CD14-positive monocyte (primary cell): ENCODE data around the gene SKA2. TPM values are rescaled to one million over a fixed set of nuclear protein-coding genes. Genes with fewer than 3 reads are reported as not detected.

Source experiments
- DNase-seq, 3 donors: peaks; one replicate each; pipeline ENCODE4 v3.0.0-alpha.2; 2011 to 2022
- H2AFZ ChIP-seq: 2 replicates; pipeline ENCODE4 v1.6.0; 2012; ENCODE audit warnings: mild to moderate bottlenecking, low read depth, low read length, inconsistent platforms; ENCODE audit not compliant: insufficient read depth, poor library complexity, severe bottlenecking
- H3K27ac ChIP-seq, 2 donors: 1 replicate in 1 of 2; 2 replicates in 1 of 2; pipeline ENCODE4 v1.5.1; 2012 to 2013; ENCODE audit warnings: low read length in 2 of 2, control low read depth in 1 of 2, inconsistent platforms in 1 of 2, low read depth in 1 of 2, mild to moderate bottlenecking in 1 of 2
- H3K27me3 ChIP-seq, 2 donors: one replicate each; pipeline versions ENCODE4 v1.6.0 to v1.6.1; 2011 to 2013; ENCODE audit warnings: low read length in 2 of 2; ENCODE audit not compliant: control insufficient read depth in 2 of 2, insufficient read depth in 2 of 2
- H3K36me3 ChIP-seq, 2 donors: replicated peaks in 1 of 2; 1 replicate in 1 of 2; 2 replicates in 1 of 2; pipeline versions ENCODE4 v1.5.1 to v1.6.1; 2012 to 2013; ENCODE audit warnings: low read length in 2 of 2, control low read depth in 1 of 2, inconsistent platforms in 1 of 2, mild to moderate bottlenecking in 1 of 2; ENCODE audit not compliant: insufficient read depth in 2 of 2, control insufficient read depth in 1 of 2
- H3K4me1 ChIP-seq, 2 donors: 1 replicate in 1 of 2; 2 replicates in 1 of 2; pipeline versions ENCODE4 v1.5.1 to v1.6.1; 2012 to 2013; ENCODE audit warnings: low read length in 2 of 2, control low read depth in 1 of 2, inconsistent platforms in 1 of 2, mild to moderate bottlenecking in 1 of 2, moderate library complexity in 1 of 2; ENCODE audit not compliant: insufficient read depth in 2 of 2, control insufficient read depth in 1 of 2
- H3K4me2 ChIP-seq: replicated peaks from 2 replicates; pipeline ENCODE3; 2012; ENCODE audit warnings: low read length, moderate library complexity, mild to moderate bottlenecking; ENCODE audit not compliant: poor library complexity, severe bottlenecking; ENCODE audit errors: extremely low read depth
- H3K4me3 ChIP-seq, 3 experiments: fragments of 200-600 bp in 1 of 3; sonication (generic) in 1 of 3; replicated peaks in 1 of 3; 1 replicate in 2 of 3; 2 replicates in 1 of 3; pipeline ENCODE4 v1.5.1; 2011 to 2013; ENCODE audit warnings: low read length in 3 of 3, mild to moderate bottlenecking in 3 of 3, control low read depth in 2 of 3, low read depth in 2 of 3, inconsistent platforms in 1 of 3, moderate library complexity in 1 of 3
- H3K79me2 ChIP-seq: 2 replicates; pipeline ENCODE4 v1.6.0; 2012; ENCODE audit warnings: mild to moderate bottlenecking, control low read depth, inconsistent platforms, low read length, moderate library complexity; ENCODE audit not compliant: insufficient read depth
- H3K9ac ChIP-seq: 2 replicates; pipeline ENCODE4 v1.6.0; 2017; ENCODE audit warnings: low read length, mild to moderate bottlenecking; ENCODE audit not compliant: insufficient read depth, poor library complexity, severe bottlenecking
- H3K9me3 ChIP-seq, 2 donors: replicated peaks in 1 of 2; 1 replicate in 1 of 2; 2 replicates in 1 of 2; pipeline versions ENCODE4 v1.5.1 to v1.6.1; 2012 to 2013; ENCODE audit warnings: low read length in 2 of 2, control low read depth in 1 of 2; ENCODE audit not compliant: control insufficient read depth in 1 of 2, insufficient read depth in 1 of 2
- H4K20me1 ChIP-seq: 2 replicates; pipeline ENCODE4 v1.6.0; 2012; ENCODE audit warnings: mild to moderate bottlenecking, low read length, control low read depth, moderate library complexity; ENCODE audit not compliant: insufficient read depth
- H3K27ac Mint-ChIP-seq, 7 donors: one replicate each; pipeline ENCODE4 v1.8.0; 2020; ENCODE audit warnings: mild to moderate bottlenecking in 7 of 7, mixed read lengths in 7 of 7, moderate library complexity in 6 of 7, inconsistent platforms in 2 of 7
- H3K27me3 Mint-ChIP-seq, 3 donors: one replicate each; pipeline ENCODE4 v1.8.0; 2021 to 2022; ENCODE audit warnings: low read depth in 3 of 3, mild to moderate bottlenecking in 3 of 3, mixed read lengths in 3 of 3, moderate library complexity in 3 of 3, inconsistent platforms in 1 of 3
- H3K36me3 Mint-ChIP-seq, 2 donors: one replicate each; pipeline ENCODE4 v1.8.0; 2020; ENCODE audit warnings: mixed read lengths in 2 of 2, inconsistent platforms in 1 of 2, mild to moderate bottlenecking in 1 of 2
- H3K4me1 Mint-ChIP-seq: one replicate; pipeline ENCODE4 v1.8.0; 2020; ENCODE audit warnings: mild to moderate bottlenecking, mixed read lengths
- H3K4me3 Mint-ChIP-seq, 2 donors: one replicate each; pipeline ENCODE4 v1.8.0; 2020; ENCODE audit warnings: mild to moderate bottlenecking in 2 of 2, mixed read lengths in 2 of 2, moderate library complexity in 1 of 2
- H3K9me3 Mint-ChIP-seq, 7 donors: one replicate each; pipeline ENCODE4 v1.8.0; 2020 to 2022; ENCODE audit warnings: mixed read lengths in 7 of 7, mild to moderate bottlenecking in 6 of 7, moderate library complexity in 6 of 7, inconsistent platforms in 2 of 7
- WGBS: methylation state at CpG from one replicate; pipeline ENCODE4 v1.1.5; 2013; ENCODE audit warnings: missing lambda C conversion rate; ENCODE audit not compliant: insufficient coverage; 5-methylcytosine and 5-hydroxymethylcytosine counted together
- intact Hi-C, 2 donors: fragments of 100-400 bp; cut with micrococcal nuclease; formaldehyde crosslinking; loops; one replicate each; pipeline versions ENCODE4 v1.15.0 to v1.15.1; 2023
- polyA plus RNA-seq, 3 donors: library from polyadenylated mRNA; depleted of rRNA in 1 of 3; unstranded in 2 of 3; stranded (reverse) in 1 of 3; fragments of 300-500 nt in 2 of 3; fragments of >200 nt in 1 of 3; fragmentation: Illumina TruSeq in 2 of 3; gene quantifications; 1 replicate in 2 of 3; 2 replicates in 1 of 3; pipeline ENCODE4 v1.2.3, GENCODE V29; 2012 to 2021
- TF ChIP-seq, protein P1 (sequence below): fragments of 200-600 bp; IDR thresholded peaks from one replicate; pipeline ENCODE4 v1.8.0; 2022; ENCODE audit warnings: antibody characterized with exemption, mild to moderate bottlenecking

SKA2 gene
- polyA plus RNA-seq, 3 donors = 3.1 to 20.4 (median 19.2) TPM

DNA sequence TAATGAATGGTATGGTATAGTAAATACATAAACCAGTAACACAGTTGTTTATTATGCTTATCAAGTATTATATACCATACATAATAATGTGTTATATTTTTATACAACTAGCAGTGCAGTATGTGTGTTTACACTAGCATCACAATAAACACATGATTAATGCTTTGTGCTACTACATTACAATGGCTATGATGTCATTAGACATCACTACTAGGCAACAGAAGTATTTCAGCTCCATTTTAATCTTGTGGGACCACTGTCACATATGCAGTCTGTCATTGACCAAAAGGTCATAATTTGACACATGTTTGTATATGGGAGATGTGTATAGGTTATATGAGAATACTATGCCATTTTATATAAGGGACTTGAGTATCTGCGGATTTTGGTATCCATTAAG lies 81.0 kb downstream of the SKA2 start:
- Mint-ChIP-seq H3K27me3 (no peaks in the 10 kb centered on the region), H3K27ac (no peak overlapping the region)
- H3K36me3 ChIP-seq = peaks cover 22 to 79% of the 10 kb centered on the region in 2 donors

DNA sequence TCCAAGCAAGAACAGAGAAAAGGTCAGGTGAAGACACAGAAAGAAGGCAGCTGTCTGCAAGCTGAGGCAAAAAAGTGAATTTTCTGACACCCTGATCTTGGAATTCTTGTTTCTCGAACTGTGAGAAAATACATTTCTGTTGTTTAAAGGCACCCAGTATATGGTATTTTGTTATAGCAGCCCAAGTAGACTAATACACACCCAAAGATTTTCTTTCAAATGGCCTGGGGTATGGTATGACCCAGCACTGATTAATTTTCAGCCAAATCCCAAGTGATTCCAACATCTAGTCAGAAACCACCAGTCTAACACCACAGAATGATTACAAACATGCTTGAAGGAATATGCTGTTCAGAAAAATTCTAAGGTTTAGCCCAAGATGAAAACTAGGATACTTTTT lies 85.1 kb downstream of the SKA2 start:
- Histone ChIP-seq H3K4me1 (no peaks in the 10 kb centered on the region), H4K20me1 (no peaks in the 10 kb centered on the region), H3K79me2 (no peaks in the 10 kb centered on the region), H3K9me3 (no peaks in the 10 kb centered on the region), H3K9ac (no peak overlapping the region), H3K4me3 (no peak overlapping the region), H3K4me2 (no peak overlapping the region), H3K36me3 (peaks cover 15 to 67% of the 10 kb centered on the region in 2 donors), H2AFZ (no peak overlapping the region), H3K27me3 (no peaks in the 10 kb centered on the region), H3K27ac (no peak overlapping the region)
- Mint-ChIP-seq H3K36me3 (peaks cover 36 to 52% of the 10 kb centered on the region in 2 donors), H3K9me3 (no peaks in the 10 kb centered on the region), H3K27ac (peak overlapping the region in 1 of 7 donors; percentile 20), H3K4me1 (no peaks in the 10 kb centered on the region), H3K4me3 (no peak overlapping the region), H3K27me3 (no peaks in the 10 kb centered on the region)
- TF ChIP-seq, protein P1, sequence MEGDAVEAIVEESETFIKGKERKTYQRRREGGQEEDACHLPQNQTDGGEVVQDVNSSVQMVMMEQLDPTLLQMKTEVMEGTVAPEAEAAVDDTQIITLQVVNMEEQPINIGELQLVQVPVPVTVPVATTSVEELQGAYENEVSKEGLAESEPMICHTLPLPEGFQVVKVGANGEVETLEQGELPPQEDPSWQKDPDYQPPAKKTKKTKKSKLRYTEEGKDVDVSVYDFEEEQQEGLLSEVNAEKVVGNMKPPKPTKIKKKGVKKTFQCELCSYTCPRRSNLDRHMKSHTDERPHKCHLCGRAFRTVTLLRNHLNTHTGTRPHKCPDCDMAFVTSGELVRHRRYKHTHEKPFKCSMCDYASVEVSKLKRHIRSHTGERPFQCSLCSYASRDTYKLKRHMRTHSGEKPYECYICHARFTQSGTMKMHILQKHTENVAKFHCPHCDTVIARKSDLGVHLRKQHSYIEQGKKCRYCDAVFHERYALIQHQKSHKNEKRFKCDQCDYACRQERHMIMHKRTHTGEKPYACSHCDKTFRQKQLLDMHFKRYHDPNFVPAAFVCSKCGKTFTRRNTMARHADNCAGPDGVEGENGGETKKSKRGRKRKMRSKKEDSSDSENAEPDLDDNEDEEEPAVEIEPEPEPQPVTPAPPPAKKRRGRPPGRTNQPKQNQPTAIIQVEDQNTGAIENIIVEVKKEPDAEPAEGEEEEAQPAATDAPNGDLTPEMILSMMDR = no peak
- no peak for DNase-seq
- intact Hi-C loops = no loop called here
- no CpG with 5 or more reads among the region's 1 CpG for WGBS

More for the DNA sequence above, 81.0 kb downstream of the SKA2 start:
- Histone ChIP-seq H4K20me1 (no peaks in the 10 kb centered on the region), H3K79me2 (no peaks in the 10 kb centered on the region), H3K4me2 (no peak overlapping the region), H3K9me3 (no peaks in the 10 kb centered on the region), H3K27ac (no peak overlapping the region), H3K27me3 (no peaks in the 10 kb centered on the region), H3K4me1 (no peaks in the 10 kb centered on the region), H3K4me3 (no peak overlapping the region), H3K9ac (no peak overlapping the region), H2AFZ (no peak overlapping the region)
- H3K4me3 Mint-ChIP-seq = no peak overlapping the region
- H3K9me3 Mint-ChIP-seq = no peaks in the 10 kb centered on the region
- TF ChIP-seq, protein P1 = no peak
- WGBS = no CpG with 5 or more reads among the region's 1 CpG
- H3K4me1 Mint-ChIP-seq = no peaks in the 10 kb centered on the region
- intact Hi-C loops = no loop called here
- peaks cover 45 to 54% of the 10 kb centered on the region in 2 donors for H3K36me3 Mint-ChIP-seq
- DNase-seq = no peak
